Stimulated activated memory B cell treated with anti-CD40 and anti-IgM and Interleukin-4, amounts not matched to agents 10 μg/mL and 1 μg/mL and 100 μg/mL, for 72 hours (primary cell): Measurements from ENCODE around the gene GLO1.
A peak's percentile ranks its signal among the peaks of the same experiment; 100 is the strongest.

Experiments used
- ATAC-seq: fragments of 150-1000 bp; cut with Tn5 transposase; 2 replicates; pipeline ENCODE4 v1.10.0; 2021
- H3K27ac Mint-ChIP-seq: one replicate; pipeline ENCODE4 v1.8.0; 2022; ENCODE audit warnings: mild to moderate bottlenecking, mixed read lengths
- H3K27me3 Mint-ChIP-seq: one replicate; pipeline ENCODE4 v1.8.0; 2022; ENCODE audit warnings: mixed read lengths
- H3K36me3 Mint-ChIP-seq: one replicate; pipeline ENCODE4 v1.8.0; 2022; ENCODE audit warnings: mixed read lengths
- H3K4me1 Mint-ChIP-seq: one replicate; pipeline ENCODE4 v1.8.0; 2022; ENCODE audit warnings: mixed read lengths
- H3K4me3 Mint-ChIP-seq: one replicate; pipeline ENCODE4 v1.8.0; 2022; ENCODE audit warnings: mild to moderate bottlenecking, moderate library complexity, mixed read lengths
- H3K9me3 Mint-ChIP-seq: one replicate; pipeline ENCODE4 v1.8.0; 2022; ENCODE audit warnings: mixed read lengths

The GLO1 gene

GRCh38 chr6:38654263-38654662 is 48.7 kb downstream of the GLO1 start:
- no peak for ATAC-seq
- Mint-ChIP-seq H3K27me3 (no peaks in the 10 kb centered on the region), H3K27ac (no peak overlapping the region), H3K9me3 (no peaks in the 10 kb centered on the region), H3K4me1 (peaks cover 8% of the 10 kb centered on the region), H3K4me3 (no peak overlapping the region), H3K36me3 (peaks cover 48% of the 10 kb centered on the region)

- Mint-ChIP-seq H3K27ac (no peak overlapping the region), H3K36me3 (peaks cover 37% of the 10 kb centered on the region), H3K9me3 (no peaks in the 10 kb centered on the region), H3K4me1 (peaks cover 8% of the 10 kb centered on the region), H3K27me3 (no peaks in the 10 kb centered on the region), H3K4me3 (no peak overlapping the region)
- no peak for ATAC-seq
Measured at GRCh38 chr6:38651121-38651784, 51.7 kb downstream of the GLO1 start.

GRCh38 chr6:38650207-38650752 is 52.7 kb downstream of the GLO1 start:
- Mint-ChIP-seq H3K27ac (no peak overlapping the region), H3K9me3 (no peaks in the 10 kb centered on the region), H3K36me3 (peaks cover 37% of the 10 kb centered on the region), H3K27me3 (no peaks in the 10 kb centered on the region), H3K4me1 (peaks cover 8% of the 10 kb centered on the region), H3K4me3 (no peak overlapping the region)
- no peak for ATAC-seq

GRCh38 chr6:38649744-38650143 is 53.2 kb downstream of the GLO1 start:
- Mint-ChIP-seq H3K27me3 (no peaks in the 10 kb centered on the region), H3K9me3 (no peaks in the 10 kb centered on the region), H3K4me1 (peaks cover 8% of the 10 kb centered on the region), H3K36me3 (peaks cover 37% of the 10 kb centered on the region), H3K4me3 (no peak overlapping the region), H3K27ac (no peak overlapping the region)
- ATAC-seq: no peak

- no peak for ATAC-seq
- Mint-ChIP-seq H3K4me3 (no peak overlapping the region), H3K9me3 (no peaks in the 10 kb centered on the region), H3K36me3 (peaks cover 27% of the 10 kb centered on the region), H3K27me3 (no peaks in the 10 kb centered on the region), H3K4me1 (peaks cover 5% of the 10 kb centered on the region), H3K27ac (no peak overlapping the region)
Measured at GRCh38 chr6:38648629-38649028, 54.3 kb downstream of the GLO1 start.

GRCh38 chr6:38646166-38646878 is 56.6 kb downstream of the GLO1 start:
- Mint-ChIP-seq H3K4me1 (peaks cover 12% of the 10 kb centered on the region), H3K36me3 (peaks cover 24% of the 10 kb centered on the region), H3K4me3 (no peak overlapping the region), H3K9me3 (no peaks in the 10 kb centered on the region), H3K27ac (no peak overlapping the region), H3K27me3 (no peaks in the 10 kb centered on the region)
- no peak for ATAC-seq

- no peak for ATAC-seq
- Mint-ChIP-seq H3K27me3 (no peaks in the 10 kb centered on the region), H3K36me3 (peaks cover 10% of the 10 kb centered on the region), H3K4me1 (peaks cover 22% of the 10 kb centered on the region), H3K9me3 (no peaks in the 10 kb centered on the region), H3K4me3 (no peak overlapping the region), H3K27ac (no peak overlapping the region)
Measured at GRCh38 chr6:38644951-38645350, 58.0 kb downstream of the GLO1 start.

- H3K27ac Mint-ChIP-seq: peak overlapping the region; percentile 91
- H3K9me3 Mint-ChIP-seq: no peaks in the 10 kb centered on the region
- no peak for ATAC-seq
- H3K4me1 Mint-ChIP-seq: peaks cover 55% of the 10 kb centered on the region
- peak overlapping the region; percentile 81 for H3K4me3 Mint-ChIP-seq
- H3K27me3 Mint-ChIP-seq: no peaks in the 10 kb centered on the region
- H3K36me3 Mint-ChIP-seq: peaks cover 4% of the 10 kb centered on the region
Measured at GRCh38 chr6:38640216-38640909, 62.6 kb downstream of the GLO1 start.

- H3K9me3 Mint-ChIP-seq: no peaks in the 10 kb centered on the region
- peaks cover 59% of the 10 kb centered on the region for H3K4me1 Mint-ChIP-seq
- peak; percentile 93 for ATAC-seq
- H3K4me3 Mint-ChIP-seq: peak within 1 kb of the TSS; percentile 81
- peak within 1 kb of the TSS; percentile 91 for H3K27ac Mint-ChIP-seq
- no peaks in the 10 kb centered on the region for H3K27me3 Mint-ChIP-seq
- peaks cover 4% of the 10 kb centered on the region for H3K36me3 Mint-ChIP-seq
Measured at GRCh38 chr6:38639498-38640215, 63.3 kb downstream of the GLO1 start, which contains the start of gene BTBD9. Gene BTBD9, minus strand, starts transcription at chr6:38639929.

- Mint-ChIP-seq H3K4me3 (peak overlapping the region; percentile 81), H3K4me1 (peaks cover 65% of the 10 kb centered on the region), H3K9me3 (no peaks in the 10 kb centered on the region), H3K36me3 (peaks cover 4% of the 10 kb centered on the region), H3K27me3 (no peaks in the 10 kb centered on the region), H3K27ac (peak overlapping the region; percentile 91)
- peak; percentile 73 for ATAC-seq
Measured at GRCh38 chr6:38638941-38639497, 63.9 kb downstream of the GLO1 start.

- ATAC-seq: no peak
- Mint-ChIP-seq H3K4me3 (no peak overlapping the region), H3K27ac (peak overlapping the region; percentile 91), H3K27me3 (no peaks in the 10 kb centered on the region), H3K4me1 (peaks cover 69% of the 10 kb centered on the region), H3K9me3 (no peaks in the 10 kb centered on the region), H3K36me3 (peaks cover 4% of the 10 kb centered on the region)
Measured at GRCh38 chr6:38637756-38638155, 65.2 kb downstream of the GLO1 start.

- Mint-ChIP-seq H3K4me1 (peaks cover 54% of the 10 kb centered on the region), H3K27me3 (no peaks in the 10 kb centered on the region), H3K4me3 (no peak overlapping the region), H3K9me3 (no peaks in the 10 kb centered on the region), H3K27ac (peak overlapping the region; percentile 1), H3K36me3 (peaks cover 6% of the 10 kb centered on the region)
- no peak for ATAC-seq
Measured at GRCh38 chr6:38636027-38636426, 66.9 kb downstream of the GLO1 start.

- no peak overlapping the region for H3K4me3 Mint-ChIP-seq
- no peak for ATAC-seq
- peak overlapping the region; percentile 14 for H3K27ac Mint-ChIP-seq
- H3K9me3 Mint-ChIP-seq: no peaks in the 10 kb centered on the region
- peaks cover 48% of the 10 kb centered on the region for H3K4me1 Mint-ChIP-seq
- no peaks in the 10 kb centered on the region for H3K27me3 Mint-ChIP-seq
- peaks cover 7% of the 10 kb centered on the region for H3K36me3 Mint-ChIP-seq
Measured at GRCh38 chr6:38634518-38634917, 68.4 kb downstream of the GLO1 start.

- Mint-ChIP-seq H3K4me3 (no peak overlapping the region), H3K27ac (no peak overlapping the region), H3K4me1 (peaks cover 30% of the 10 kb centered on the region), H3K36me3 (peaks cover 7% of the 10 kb centered on the region), H3K27me3 (no peaks in the 10 kb centered on the region), H3K9me3 (no peaks in the 10 kb centered on the region)
- ATAC-seq: no peak
Measured at GRCh38 chr6:38632490-38632889, 70.5 kb downstream of the GLO1 start.
